ENCODE results near the gene CORO7.

The CORO7 gene

GRCh38 chr16:4327386-4328045 is 88.9 kb downstream of the CORO7 start:
- DNase-seq (ENCODE audit: low read depth in 1 of 2, low spot score in 1 of 2): no peak
- peak overlapping the region; percentile 54 for H3K4me3 ChIP-seq (replicated peaks; ENCODE audit: insufficient read depth, low read length)

GRCh38 chr16:4325253-4325758 is 91.1 kb downstream of the CORO7 start:
- TF ChIP-seq SPI1 (IDR thresholded peaks at IDR 0.05; ENCODE audit: borderline replicate concordance, low read depth) (peak; percentile 98), REST (IDR thresholded peaks at IDR 0.05; ENCODE audit: insufficient replicate concordance, low read depth) (no peak)
- H3K4me3 ChIP-seq (replicated peaks; ENCODE audit: insufficient read depth, low read length): no peak overlapping the region
- DNase-seq (ENCODE audit: low read depth in 1 of 2, low spot score in 1 of 2): peak in 1 of 2 experiments; percentile 54
- H3K27me3 ChIP-seq (ENCODE audit: insufficient read depth, poor library complexity, severe bottlenecking): no peaks in the 10 kb centered on the region
- no peak overlapping the region for H3K27ac ChIP-seq (replicated peaks)

More at GRCh38 chr16:4327386-4328045, 88.9 kb downstream of the CORO7 start:
- TF ChIP-seq GABPA (IDR thresholded peaks at IDR 0.05; ENCODE audit: low read depth): no peak
- TF ChIP-seq SPI1 (IDR thresholded peaks at IDR 0.05; ENCODE audit: borderline replicate concordance, low read depth): no peak
- TF ChIP-seq REST (IDR thresholded peaks at IDR 0.05; ENCODE audit: insufficient replicate concordance, low read depth): no peak
- TF ChIP-seq CTCF (IDR thresholded peaks at IDR 0.05; ENCODE audit: insufficient read depth, low read length): no peak
- TF ChIP-seq POLR2AphosphoS5 (IDR thresholded peaks at IDR 0.05; ENCODE audit: low read depth): no peak
- Histone ChIP-seq H3K27ac (replicated peaks) (no peak overlapping the region), H3K27me3 (ENCODE audit: insufficient read depth, poor library complexity, severe bottlenecking) (no peaks in the 10 kb centered on the region)

GRCh38 chr16:4324492-4325252 is 91.7 kb downstream of the CORO7 start:
- TF ChIP-seq POLR2AphosphoS5 (IDR thresholded peaks at IDR 0.05; ENCODE audit: low read depth) (no peak), SPI1 (IDR thresholded peaks at IDR 0.05; ENCODE audit: borderline replicate concordance, low read depth) (no peak), GABPA (IDR thresholded peaks at IDR 0.05; ENCODE audit: low read depth) (no peak), REST (IDR thresholded peaks at IDR 0.05; ENCODE audit: insufficient replicate concordance, low read depth) (no peak), CTCF (IDR thresholded peaks at IDR 0.05; ENCODE audit: insufficient read depth, low read length) (no peak)
- Histone ChIP-seq H3K27me3 (ENCODE audit: insufficient read depth, poor library complexity, severe bottlenecking) (no peaks in the 10 kb centered on the region), H3K4me3 (replicated peaks; ENCODE audit: insufficient read depth, low read length) (no peak overlapping the region), H3K27ac (replicated peaks) (no peak overlapping the region)
- no peak for DNase-seq (ENCODE audit: low read depth in 1 of 2, low spot score in 1 of 2)

Measured in HL-60 (cell line).